ENCODE results near the gene CEP85. TPM values are rescaled to one million over a fixed set of nuclear protein-coding genes. Genes with fewer than 3 reads are reported as not detected.

Gene CEP85
- total and polyA plus RNA-seq, 10 of the 15 experiments (the other 5 are each of a cell fraction or from before 2014, with no cell fraction given): 8.4 to 26.8 (median 21.5) TPM

GRCh38 chr1:26289158-26290059, 55.4 kb downstream of the CEP85 start (continued):
- TF ChIP-seq IRF3 (IDR thresholded peaks at IDR 0.05): no peak
- no peak for TF ChIP-seq ZNF622 (IDR thresholded peaks at IDR 0.05)
- TF ChIP-seq DPF2 (IDR thresholded peaks at IDR 0.05): peak; percentile 40; the same call in 1 of the 2 replicates
- TF ChIP-seq, protein P1, sequence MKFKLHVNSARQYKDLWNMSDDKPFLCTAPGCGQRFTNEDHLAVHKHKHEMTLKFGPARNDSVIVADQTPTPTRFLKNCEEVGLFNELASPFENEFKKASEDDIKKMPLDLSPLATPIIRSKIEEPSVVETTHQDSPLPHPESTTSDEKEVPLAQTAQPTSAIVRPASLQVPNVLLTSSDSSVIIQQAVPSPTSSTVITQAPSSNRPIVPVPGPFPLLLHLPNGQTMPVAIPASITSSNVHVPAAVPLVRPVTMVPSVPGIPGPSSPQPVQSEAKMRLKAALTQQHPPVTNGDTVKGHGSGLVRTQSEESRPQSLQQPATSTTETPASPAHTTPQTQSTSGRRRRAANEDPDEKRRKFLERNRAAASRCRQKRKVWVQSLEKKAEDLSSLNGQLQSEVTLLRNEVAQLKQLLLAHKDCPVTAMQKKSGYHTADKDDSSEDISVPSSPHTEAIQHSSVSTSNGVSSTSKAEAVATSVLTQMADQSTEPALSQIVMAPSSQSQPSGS (IDR thresholded peaks at IDR 0.05; ENCODE audit: low read length): no peak
- TF ChIP-seq, protein P2, sequence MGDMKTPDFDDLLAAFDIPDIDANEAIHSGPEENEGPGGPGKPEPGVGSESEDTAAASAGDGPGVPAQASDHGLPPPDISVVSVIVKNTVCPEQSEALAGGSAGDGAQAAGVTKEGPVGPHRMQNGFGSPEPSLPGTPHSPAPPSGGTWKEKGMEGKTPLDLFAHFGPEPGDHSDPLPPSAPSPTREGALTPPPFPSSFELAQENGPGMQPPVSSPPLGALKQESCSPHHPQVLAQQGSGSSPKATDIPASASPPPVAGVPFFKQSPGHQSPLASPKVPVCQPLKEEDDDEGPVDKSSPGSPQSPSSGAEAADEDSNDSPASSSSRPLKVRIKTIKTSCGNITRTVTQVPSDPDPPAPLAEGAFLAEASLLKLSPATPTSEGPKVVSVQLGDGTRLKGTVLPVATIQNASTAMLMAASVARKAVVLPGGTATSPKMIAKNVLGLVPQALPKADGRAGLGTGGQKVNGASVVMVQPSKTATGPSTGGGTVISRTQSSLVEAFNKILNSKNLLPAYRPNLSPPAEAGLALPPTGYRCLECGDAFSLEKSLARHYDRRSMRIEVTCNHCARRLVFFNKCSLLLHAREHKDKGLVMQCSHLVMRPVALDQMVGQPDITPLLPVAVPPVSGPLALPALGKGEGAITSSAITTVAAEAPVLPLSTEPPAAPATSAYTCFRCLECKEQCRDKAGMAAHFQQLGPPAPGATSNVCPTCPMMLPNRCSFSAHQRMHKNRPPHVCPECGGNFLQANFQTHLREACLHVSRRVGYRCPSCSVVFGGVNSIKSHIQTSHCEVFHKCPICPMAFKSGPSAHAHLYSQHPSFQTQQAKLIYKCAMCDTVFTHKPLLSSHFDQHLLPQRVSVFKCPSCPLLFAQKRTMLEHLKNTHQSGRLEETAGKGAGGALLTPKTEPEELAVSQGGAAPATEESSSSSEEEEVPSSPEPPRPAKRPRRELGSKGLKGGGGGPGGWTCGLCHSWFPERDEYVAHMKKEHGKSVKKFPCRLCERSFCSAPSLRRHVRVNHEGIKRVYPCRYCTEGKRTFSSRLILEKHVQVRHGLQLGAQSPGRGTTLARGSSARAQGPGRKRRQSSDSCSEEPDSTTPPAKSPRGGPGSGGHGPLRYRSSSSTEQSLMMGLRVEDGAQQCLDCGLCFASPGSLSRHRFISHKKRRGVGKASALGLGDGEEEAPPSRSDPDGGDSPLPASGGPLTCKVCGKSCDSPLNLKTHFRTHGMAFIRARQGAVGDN (IDR thresholded peaks at IDR 0.05): peak; percentile 75
- peak; percentile 7; the same call in 1 of the 2 replicates for TF ChIP-seq YY1 (IDR thresholded peaks at IDR 0.05; ENCODE audit: low read depth, low read length)
- TF ChIP-seq PRDM15 (CRISPR knock-in tag; IDR thresholded peaks at IDR 0.05): 0 out of 2 replicates have a peak, but pooled peaks have one; percentile 41
- no peak for TF ChIP-seq ZNF384 (IDR thresholded peaks at IDR 0.05; ENCODE audit: borderline replicate concordance, low read depth, low read length)
- no peak for TF ChIP-seq SKIL (IDR thresholded peaks at IDR 0.05; ENCODE audit: low read depth, poor library complexity, severe bottlenecking)
- TF ChIP-seq BCLAF1 (IDR thresholded peaks at IDR 0.05): no peak
- no peak; the same call in 1 of the 2 replicates for TF ChIP-seq LARP7 (IDR thresholded peaks at IDR 0.05)
- TF ChIP-seq TCF7 (IDR thresholded peaks at IDR 0.05; ENCODE audit: borderline replicate concordance): no peak
